Stimulated activated CD8-positive, alpha-beta memory T cell treated with anti-CD3 and anti-CD28 coated beads, Interleukin-12 subunit alpha, Interleukin-12 subunit beta, amount 100 ng/mL, for 4 hours (primary cell): ENCODE results near the gene PSMG4.

ENCODE experiments used
- DNase-seq: peaks from one replicate; pipeline ENCODE4 v3.0.0-alpha.2; 2020; ENCODE audit warnings: low read depth

Gene PSMG4, protein sequence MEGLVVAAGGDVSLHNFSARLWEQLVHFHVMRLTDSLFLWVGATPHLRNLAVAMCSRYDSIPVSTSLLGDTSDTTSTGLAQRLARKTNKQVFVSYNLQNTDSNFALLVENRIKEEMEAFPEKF

DNA sequence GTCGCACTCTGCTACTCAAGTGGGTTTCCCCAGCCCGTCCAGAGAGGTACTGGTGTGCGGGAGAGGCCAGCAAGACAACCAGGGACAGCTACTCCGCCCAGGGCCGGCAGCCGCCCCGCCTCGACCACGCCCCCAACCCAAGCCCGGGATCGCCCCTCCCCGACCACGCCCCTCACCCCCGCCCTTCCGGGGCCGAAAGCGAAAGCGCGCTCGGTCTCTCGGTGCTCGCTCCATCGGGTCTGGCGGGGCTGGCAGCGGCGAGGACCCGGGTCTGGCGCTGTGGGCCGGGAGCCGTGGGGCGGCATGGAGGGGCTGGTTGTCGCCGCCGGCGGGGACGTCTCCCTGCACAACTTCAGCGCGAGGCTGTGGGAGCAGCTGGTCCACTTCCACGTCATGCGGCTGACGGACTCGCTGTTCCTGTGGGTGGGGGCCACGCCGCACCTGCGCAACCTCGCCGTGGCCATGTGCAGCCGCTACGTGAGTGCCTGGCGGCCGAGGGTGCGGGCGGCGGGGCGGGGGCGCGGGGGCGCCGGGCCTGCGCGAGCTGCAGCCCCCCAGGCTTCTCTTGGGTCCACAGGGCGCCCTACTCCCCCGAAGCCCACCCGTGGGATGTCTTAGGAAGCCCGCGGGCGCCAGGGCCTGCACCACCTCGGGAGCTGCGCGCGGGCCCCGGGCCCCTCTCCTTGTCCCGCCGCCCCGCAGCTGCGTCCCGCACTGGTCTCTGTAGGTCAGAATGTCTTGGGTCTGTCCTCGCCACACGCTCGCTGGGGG, at the start of gene PSMG4:
TSS of gene PSMG4 (plus strand) at position 228 of the 771 bp plus-strand sequence. CDS start at position 304, 76 bp downstream.
- peak; percentile 92 for DNase-seq

DNA sequence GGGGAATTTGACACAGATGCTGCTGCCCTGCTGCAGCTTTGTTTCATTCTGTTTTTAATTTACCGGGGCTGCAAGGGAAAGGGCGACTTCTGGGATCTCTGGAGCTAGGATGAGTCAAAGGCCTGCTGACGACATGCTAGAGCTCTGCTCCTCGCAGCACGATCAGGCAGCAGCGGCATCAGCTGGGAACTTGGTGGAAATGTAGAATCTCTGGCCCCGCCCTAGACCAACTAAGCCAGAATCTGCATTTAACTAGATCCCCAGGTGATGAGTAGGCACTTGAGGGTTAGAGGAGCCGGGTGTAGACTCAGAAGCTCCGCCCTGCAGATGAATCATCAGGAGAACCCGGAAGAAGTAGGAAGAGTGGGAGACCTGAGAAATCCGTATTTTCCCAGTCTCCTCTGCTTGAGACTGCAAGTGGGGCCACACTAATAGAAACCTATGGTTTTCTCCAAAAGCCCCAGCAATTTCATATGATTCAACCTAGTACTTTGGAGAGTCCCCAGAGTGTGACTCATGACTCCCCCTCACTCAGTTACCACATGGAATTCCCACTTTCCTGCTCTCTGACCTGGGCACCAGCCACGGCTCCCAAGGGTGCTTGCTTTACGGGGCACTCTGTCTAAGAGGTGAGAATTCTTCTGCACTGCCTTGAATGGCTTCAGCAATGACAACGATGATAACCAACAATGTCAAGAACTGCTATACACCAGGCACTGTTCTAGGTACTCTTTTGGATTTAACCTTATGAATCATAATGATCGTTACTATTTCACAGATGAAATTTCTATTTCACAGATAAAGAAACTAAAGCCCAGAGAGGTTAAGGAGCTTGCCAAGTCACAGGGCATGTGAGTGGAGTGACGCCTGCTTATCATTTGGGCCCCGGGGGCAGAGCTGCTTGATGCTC, 49.4 kb upstream of the PSMG4 start:
- DNase-seq, result no peak

DNA sequence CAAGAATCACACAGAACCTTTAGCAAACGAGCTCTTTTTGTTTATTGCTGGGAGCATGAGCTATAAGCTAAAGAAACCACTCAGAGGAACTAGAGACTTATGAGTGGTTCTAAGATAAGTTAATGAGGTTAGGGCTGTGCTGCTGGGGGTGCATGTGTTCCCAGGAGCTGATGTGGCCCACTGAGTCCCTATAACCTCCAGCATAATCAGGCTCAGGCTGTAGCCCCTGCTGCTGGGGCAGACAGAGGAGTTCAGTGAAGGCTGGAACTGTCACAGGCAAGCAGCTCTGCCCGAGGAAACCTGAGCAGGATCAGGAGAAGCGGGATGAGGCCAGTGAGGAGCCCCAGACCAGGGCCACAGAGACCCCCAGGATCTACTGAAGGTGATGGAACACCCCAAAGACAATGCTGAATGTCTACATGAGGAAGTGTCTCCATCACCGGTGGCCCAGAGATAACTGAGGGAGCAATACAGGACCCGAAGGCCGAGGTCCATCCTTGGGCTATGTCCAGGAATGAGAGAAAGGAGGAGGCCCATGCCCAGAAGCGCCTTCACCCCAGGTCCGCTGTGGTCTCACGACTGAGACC, 48.6 kb upstream of the PSMG4 start:
- DNase-seq, result no peak

DNA sequence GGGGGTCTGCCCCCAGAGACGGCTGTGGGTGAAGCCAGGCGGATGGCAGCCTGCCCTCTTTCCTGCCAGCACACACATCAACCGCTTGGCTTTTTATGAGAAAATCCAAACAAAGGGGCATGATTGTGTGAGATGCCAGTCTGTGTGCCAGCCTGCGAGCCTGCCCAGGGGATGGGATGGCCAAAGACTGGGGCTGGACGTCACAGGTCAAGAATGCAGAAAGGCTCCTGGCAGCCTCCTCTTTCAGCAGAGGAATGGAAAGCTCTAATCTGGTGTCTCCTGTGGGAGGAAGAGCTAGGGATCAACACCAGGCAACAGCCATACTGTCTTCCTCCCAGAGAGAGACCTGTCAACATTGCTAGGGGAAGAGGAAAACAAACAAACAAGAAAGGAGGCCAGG, 47.1 kb upstream of the PSMG4 start:
- no peak for DNase-seq

DNA sequence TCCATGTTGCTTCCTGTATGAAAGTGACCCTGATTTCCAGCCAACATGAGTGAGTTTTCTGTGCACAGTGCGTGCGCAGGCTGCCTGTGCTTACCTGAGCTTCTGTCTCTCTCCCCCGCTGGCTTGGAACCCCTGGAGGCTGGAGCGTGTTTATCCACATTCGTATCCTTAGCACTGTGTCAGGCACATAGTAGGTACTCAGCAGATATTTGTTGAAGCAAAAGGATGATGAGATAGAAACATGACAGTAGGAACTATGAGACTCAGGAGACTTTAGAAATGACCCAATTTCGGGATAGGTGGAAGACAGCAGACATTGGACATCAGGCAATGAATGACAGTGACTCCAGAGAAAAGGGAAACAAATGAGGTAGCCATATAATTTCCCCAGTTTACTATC, 46.5 kb upstream of the PSMG4 start:
- no peak for DNase-seq

DNA sequence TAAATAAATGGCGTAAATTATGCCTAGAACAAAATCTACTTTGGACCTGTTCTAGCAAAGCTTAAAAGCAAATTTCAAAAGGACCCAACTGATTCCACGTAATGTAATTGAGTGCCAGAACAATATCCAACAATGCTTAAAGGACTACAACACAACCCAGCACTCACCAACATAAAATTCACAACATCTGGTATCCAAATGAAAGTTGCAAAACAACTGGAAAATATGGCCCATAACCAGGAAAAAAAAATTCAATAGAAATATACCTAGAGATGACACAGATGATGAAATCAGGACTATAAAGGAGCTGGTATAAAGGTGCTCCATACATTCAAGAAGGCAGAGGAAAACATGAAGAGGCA, 45.4 kb upstream of the PSMG4 start:
- no peak for DNase-seq

DNA sequence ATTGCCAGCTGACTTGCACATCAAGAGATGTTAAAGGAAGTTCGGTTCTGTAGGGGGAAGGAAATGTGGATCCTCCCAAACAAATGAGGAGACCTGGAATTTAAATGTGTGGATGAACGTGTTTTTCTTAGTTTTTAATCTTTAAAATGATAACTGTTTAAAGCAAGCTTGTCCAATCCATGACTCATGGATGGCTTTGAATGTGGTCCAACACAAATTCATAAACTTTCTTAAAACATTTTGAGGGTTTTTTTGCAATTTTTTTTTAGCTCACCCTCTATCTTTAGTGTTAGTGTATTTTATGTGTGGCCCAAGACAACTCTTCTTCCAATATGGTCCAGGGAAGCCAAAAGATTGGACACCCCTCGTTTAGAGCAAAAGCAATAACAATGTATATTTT, 43.8 kb upstream of the PSMG4 start:
- no peak for DNase-seq

DNA sequence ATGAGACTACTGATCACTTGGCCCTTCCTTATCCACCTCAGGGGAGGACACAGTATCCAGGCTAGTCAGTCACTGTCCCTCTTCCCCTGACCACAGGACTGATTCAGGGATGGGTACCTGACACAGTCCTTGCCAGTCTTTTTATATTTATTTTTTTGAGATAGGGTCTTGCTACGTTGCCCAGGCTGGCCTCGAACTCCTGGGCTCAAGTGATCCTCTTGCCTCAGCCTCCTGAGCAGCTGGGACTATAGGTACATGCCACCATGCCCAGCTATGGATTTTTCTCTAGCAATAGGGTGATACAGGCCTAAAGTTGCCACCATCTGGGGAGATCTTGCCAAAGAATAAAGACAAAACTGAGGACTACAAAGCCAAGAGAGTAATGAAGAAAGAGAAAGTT, 41.5 kb upstream of the PSMG4 start:
- DNase-seq, result no peak

DNA sequence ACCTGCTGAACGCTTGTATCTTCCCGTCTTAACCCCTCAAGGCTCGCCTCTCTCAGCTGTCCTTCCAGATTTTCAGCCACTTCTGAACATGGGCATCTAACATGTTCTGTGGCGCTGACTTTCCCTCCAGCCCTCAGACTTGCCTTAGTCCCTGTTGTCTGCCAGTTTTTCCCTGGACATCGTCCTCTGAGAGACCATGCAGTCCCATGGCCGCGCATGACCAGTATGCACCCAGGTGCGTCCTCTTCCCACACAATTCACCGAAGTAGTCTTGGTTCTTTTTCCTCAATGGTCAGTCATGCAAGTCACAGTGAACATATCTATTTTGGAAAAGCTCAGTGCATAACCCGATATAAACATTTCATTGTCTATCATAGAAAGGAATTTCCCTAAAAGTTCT, 40.5 kb upstream of the PSMG4 start:
- no peak for DNase-seq

DNA sequence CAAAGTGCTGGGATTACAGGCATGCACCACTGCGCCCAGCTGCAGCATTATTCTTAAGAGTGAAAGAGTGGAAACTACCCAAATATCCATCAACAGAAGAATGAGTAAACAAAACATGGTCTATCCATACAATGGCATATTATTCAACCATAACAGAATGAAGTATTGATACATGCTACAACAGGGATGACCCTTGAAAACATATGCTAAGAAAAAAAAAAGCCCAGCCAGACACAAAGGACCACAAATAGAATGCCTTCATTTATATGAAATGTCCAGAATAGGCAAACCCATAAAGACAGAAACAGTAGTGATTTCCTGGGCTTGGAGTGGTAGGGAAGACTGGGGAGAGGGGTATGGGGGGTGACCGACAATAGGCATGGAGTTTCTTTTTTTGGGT, 38.4 kb upstream of the PSMG4 start:
- DNase-seq, result no peak

DNA sequence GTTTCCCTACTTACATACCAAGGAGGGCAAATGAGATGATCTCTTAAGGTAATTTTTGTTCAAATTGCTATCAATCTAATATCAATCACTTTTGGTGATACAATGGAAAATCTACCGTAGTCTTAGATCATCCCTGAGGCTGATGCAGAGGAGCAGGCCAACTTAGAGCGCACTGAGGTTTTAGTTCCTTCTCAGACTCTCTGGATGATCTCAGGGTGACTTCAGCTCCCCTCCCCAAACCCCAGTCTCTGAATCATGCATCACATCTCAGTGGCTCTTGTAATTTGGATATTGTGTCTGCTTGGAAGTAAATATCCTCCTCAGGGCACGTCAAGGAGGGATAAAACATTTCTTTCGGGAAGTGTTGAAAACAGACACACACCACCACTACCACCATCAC, 37.2 kb upstream of the PSMG4 start:
- no peak for DNase-seq

DNA sequence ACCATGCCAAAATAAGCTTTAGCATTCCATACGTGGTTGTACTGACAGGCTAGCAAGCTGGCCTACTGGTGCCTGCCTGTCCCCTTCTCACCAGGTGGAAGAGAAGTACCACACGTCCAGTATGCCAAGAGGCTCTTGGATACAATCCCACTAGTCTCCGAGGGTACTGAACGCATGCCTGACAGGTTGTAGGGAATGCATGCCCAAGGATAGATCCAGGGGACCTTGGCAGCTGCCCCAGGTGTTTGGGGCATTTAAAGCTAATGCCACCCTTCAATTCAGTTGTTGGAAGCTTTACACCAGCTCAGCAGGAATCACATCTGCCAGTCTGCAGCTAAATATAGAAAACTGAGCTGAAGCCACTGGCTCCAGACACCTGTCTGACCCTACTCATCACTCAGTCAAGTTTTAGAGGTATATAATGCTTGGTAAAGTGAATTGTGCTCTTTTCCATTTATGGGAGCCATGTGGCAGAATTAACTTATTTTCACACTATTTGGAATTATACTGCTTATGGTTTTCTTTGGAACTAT, 36.2 kb upstream of the PSMG4 start:
- no peak for DNase-seq

DNA sequence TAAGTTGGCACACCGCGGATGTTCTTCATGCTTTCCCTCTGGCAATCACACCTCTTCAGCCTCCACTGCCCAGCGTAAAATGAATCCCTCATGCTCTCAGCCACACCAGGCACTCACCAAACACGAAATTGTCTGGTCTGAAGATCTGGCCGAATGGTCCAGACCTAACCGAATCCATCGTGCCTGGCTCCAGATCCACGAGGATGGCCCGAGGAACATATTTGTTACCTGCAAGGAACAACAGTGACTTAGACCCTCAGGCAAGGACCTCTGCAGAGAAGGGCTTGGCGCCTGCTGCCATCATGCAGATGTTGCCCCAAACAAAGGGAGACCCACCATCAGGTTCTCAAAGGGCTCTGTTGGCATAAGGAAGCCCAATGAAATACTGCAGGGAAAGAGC, 32.7 kb upstream of the PSMG4 start:
- no peak for DNase-seq

DNA sequence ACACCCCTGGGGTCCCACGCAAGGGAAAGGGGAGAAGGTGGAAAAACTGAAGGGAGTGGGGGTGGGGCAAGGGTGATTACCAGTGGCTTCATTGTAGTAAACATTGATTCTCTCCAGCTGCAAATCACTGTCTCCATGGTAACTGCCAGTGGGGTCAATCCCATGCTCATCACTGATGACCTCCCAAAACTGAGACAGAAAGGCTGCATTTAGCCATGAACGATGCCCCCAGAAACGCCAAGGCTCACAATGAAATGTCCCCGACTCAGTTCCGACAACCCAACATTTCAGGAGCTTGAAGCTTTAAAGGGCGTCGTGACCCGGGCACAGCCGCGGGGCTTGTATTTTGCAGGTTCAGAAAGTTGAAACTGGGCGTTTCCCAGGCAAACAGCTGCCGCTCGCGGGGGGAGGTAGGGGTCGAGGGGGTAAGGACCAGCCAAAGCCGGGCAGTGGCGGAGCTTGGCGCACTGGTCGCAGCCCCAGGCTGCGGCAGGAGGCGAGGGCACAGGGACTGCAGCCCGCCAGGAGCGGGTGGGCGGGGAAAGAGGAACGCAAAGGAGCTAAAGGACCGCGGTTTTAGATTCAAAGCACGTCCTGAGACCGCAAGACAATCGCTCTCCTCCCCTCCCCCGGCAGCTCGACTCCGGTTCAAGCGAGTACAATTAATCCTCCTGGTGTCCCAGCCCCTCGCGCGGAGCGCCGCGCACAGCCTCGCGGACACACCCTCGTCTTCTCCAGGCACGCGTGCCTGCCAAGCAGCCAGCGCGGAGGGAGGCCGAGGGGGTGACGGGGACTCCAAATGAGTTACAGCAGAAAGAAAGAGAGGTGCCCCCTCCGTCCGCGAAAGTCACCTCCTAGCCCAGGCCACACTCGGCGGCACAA, 32.0 kb upstream of the PSMG4 start:
- no peak for DNase-seq

DNA sequence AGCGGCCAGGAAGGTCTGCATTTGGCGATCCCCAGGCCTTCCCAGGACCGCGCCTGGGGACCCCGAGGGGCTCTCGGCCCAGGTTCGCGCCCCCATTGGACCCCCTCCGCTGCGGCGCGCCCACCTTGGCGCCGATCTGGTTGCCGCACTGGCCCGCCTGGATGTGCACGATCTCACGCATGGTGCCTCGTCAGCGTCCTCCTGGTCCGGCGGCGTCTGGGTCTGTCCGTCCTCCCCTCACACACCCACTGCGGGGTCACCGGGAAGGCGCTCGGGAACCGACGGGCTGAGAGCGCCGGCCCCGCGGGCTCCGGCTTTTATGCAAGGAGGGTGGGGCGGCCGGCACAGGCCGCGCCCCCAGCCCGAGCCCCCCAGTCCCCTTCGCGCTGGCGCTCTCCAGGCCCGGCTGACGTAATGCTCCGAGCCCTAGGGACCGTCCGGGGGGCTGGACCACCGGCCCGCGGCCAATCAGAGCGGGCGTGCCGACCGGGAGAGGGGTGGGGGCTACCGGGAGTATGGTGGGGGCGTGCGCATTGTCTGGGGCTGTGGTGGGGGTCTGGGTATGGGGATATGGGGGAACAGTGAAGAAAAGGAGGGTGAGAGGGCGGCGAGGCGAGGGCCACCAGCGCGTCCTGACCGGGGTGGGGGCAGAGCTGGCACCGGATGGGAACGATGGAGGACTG, 31.2 kb upstream of the PSMG4 start, which contains the start of gene TUBB2B:
TSS of gene TUBB2B (minus strand) at position 291 of the 683 bp plus-strand sequence. CDS start at position 181, 110 bp downstream.
- DNase-seq, result no peak

DNA sequence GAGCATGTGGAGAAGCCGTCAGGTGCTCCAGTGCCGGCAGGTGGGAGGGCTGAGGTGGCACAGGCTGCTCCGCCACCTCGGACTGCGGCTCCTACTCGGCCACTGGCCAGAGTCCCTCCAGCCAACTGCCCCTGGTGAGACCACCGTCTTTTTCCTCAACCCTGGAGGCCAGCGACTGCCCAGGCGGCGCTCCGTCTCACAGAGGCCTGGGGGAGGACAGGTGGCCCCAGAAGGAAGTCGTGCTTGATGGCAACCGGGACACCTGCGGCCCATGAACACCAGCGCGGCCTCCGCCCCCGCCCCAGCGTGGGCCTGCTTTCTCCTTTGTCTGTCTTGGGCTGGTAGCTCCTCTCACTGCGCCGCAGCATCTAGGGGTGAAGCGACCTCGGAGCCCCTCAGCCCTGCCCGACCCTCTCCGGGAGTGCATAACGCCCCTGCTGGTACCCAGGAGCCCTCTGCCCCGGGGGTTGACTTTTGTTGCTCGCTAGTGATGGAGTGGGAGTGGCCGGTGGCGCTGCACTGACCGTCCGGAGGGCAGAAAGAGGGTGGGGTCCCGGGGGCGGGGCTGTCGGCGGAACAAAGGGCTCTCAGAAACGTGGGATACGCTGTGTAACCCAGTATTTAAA, 30.6 kb upstream of the PSMG4 start:
- no peak for DNase-seq

DNA sequence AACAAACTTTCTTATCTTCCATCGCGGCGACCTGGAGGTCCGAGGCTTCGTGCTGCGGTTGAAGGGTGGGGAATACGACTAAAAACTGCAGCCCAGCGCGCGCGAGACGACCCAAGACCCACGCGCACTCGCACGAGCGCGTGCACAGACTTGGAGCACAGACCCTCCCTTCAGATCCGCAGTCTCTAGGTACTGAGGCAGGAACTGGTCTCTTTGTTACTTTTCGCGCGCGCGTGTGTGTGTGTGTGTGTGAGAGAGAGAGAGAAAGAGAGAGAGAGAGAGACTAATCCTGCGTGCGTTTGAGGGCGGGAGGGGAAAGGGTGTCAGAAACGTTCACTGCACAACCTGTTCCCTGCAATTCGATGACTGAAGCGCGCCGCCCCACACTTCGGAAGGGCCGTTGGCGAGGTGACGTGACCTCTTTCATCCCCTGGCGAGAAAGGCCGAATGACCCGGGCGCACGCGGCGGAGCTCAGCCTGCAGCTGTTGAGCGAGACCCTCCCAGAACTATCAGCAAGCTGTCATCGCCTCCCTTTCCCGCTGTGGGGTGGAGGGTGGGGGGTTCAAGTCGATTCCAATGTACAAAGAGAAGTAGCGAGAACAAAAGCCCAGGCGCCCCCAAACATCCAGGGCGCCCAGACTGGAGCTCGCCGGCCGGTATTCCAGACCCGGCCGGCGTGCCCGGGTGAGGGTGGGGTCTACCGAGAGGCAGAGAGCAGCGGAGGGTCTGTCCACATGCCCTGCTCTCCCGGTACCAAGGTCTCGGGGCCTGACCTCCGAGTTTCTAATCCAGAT, 29.8 kb upstream of the PSMG4 start:
- DNase-seq, result no peak

DNA sequence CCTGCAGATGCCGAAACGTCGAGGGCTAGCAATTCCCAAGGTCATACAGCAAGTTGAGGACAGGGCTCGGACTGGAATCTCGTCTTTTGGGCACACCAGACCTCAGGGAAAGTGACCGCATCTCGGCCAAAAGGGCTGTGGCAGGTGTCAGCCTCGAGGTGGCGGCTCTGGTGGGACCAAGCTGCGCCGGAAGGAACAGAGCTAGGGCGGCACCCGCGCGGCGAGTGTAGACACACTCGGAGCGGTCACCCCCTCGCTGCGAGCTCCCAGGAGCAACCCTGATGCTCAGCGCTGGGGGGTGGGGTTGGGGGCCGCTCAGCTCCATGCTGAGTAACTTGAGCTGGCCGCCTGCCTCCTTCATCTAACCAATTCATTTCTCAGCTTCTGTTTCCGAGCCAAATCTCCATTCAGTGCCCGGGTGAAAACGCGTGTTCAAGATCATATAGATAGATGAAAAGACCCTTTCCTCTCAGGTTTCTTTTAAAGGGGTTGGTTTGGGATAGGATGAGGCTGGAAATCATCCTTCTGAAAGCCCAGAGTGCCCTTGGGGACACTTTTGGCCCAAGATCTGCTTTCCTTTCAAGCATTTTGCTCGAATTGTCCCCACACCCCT, 29.1 kb upstream of the PSMG4 start:
- no peak for DNase-seq
